Fibroblast of villous mesenchyme (primary cell): ENCODE results near the gene INSRR. TPM values are rescaled to one million over a fixed set of nuclear protein-coding genes. Genes with fewer than 3 reads are reported as not detected.

Source experiments
- DNase-seq: peaks from one replicate; pipeline ENCODE4 v3.0.0-alpha.2; 2010; ENCODE audit warnings: low read depth
- H3K4me3 ChIP-seq: 2 replicates; pipeline ENCODE4 v1.5.1; 2011; ENCODE audit warnings: low read depth, mild to moderate bottlenecking, low read length
- CTCF ChIP-seq: IDR thresholded peaks from 2 replicates; pipeline ENCODE4 v1.5.1; 2012; ENCODE audit warnings: low read depth, mild to moderate bottlenecking, low read length; ENCODE audit not compliant: insufficient read depth
- total RNA-seq: library from RNA; depleted of rRNA; stranded (reverse); fragments of >200 nt; gene quantifications from 2 replicates; pipeline ENCODE4 v1.2.3, GENCODE V29; 2012

INSRR gene
- total RNA-seq, 1 donor: not detected

DNA sequence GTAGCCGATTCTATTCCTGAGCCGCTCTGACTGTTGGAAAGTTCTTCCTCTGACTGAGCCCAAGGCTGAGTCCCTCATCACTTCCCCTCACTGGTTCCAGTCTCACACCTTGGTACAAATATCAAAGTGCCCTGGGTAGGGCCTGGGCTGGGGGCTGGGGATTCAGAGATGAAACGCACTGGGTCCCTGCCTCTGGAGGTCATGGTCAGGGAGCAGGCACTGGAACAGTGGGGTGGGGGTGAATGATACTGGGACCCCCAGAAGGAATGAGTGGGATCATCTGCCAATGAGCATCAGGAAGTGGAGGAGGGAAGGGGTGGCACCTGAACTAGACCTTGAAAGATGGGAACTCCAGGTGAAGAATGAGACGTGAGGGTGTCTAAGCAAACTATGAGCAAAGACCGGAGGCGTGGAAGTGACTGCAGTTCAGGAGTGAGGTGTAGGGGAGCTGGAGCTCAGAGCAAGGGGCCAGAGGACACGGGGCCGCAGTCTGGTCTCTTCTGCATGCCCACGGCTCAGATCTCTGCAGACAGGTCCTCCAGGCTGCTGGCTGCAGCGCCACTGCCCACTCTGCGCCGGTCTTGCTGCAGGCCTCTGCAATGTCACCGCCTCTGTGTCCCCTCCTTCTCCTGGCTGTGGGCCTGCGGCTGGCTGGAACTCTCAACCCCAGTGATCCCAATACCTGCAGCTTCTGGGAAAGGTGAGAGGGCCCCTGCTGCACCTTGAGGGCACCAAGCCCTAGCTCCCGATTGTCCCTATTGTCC lies 44.6 kb upstream of the INSRR start:
- no peak for TF ChIP-seq CTCF
- no peak overlapping the region for H3K4me3 ChIP-seq
- no peak for DNase-seq

DNA sequence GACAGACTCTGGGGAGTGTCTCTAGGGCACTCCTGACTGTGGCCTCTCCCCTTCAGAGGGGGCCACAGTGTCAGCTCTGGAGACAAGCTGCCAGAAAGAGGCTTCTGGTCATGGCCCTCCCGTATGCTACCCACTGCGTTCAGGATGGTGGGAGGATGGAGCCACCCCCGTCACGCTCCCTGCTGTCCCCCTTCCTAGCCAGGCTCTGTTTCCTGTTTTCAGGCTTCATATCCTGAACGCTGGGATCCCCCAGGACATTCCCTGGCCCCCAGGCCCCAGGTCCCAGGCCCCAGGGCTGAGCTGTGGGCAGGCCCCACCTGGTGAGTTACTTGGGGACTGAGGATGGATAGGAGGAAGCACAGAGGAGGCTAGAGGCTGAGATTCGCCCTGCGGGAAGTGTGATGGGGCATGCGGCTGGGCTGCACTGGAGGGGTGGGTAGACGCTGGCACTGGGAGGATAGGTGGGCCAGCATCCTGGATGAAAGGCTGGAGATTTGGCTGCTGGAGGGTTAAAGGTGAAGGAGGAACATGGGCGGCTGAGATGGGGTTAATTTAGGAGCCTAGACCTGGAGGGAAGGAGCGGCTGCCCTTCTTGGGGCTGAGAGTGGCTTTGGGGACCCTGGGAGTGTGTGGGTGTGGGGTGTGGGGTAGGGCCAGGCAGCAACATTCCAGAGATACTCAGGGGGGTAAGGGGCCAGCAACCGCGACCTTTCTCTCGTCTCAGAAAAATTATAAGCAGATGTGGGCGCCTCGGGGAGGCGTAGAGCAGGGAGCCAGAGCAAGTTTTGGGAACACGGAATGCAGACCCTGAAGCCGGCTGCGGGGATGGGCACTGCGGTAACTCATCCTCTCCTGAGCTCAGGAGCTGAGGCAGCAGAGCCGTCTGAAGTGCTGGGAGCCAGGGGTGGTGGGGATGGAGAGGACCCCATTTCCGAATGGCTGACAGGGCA lies 43.3 kb upstream of the INSRR start:
- no peak for DNase-seq
- no peak overlapping the region for H3K4me3 ChIP-seq
- TF ChIP-seq CTCF: no peak

DNA sequence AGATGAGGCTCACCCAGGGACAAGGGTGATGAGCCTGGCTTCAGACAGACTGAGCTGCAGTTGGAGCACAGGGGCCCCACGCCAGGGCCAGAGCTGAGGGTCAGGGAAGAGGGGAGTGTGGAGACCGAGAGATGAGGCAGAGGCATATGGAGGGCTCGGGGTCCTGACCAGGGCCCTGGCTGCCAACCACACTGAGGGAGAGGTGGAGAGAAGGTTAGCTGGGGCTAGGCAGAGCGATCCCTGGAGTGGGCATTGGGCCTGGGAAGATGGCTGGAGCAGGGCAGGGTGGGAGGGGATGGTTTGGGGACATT lies 42.6 kb upstream of the INSRR start:
- DNase-seq: no peak
- no peak overlapping the region for H3K4me3 ChIP-seq
- TF ChIP-seq CTCF: no peak

- H3K4me3 ChIP-seq: no peak overlapping the region
- TF ChIP-seq CTCF: no peak
- no peak for DNase-seq
These were observed 42.1 kb upstream of the INSRR start for GRCh38 chr1:156900896-156901589.

DNA sequence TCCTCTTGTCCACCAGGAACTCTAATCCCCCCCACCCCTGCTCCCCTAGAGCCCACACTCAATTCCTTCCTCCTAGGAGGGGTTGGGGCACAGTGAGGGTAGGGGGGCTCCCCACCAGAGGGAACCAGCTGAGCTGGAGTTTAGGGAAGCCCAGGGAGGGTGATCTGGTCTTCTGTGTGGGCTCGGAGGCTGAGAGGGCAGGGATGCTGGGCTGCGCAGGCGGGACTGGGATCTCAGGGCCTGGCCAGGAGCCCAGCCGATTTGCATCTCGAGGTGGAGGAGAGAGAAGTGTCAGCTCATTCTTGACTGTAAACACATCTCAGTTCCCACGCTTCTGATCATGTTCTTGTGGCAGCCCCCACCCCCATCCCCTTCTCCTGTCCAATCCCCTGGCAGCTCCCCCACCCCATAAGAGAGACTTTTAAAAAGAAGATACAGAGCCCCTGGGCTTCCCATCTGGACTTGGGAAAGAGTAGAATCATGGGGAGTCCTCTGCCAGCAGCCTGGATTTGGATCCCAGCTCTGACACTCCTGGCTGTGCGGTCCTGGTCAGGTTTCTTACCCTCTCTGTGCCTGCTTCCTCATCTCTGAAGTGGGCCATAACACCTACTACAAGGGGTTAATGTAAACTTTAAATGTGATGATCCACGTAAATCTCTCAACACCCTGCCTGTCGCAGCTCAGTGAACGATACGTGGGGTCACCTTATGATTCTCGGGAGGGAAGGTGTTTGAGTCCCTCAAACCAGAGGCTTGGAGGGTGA lies 41.2 kb upstream of the INSRR start:
- TF ChIP-seq CTCF: no peak
- DNase-seq: peak; percentile 82
- no peak overlapping the region for H3K4me3 ChIP-seq

DNA sequence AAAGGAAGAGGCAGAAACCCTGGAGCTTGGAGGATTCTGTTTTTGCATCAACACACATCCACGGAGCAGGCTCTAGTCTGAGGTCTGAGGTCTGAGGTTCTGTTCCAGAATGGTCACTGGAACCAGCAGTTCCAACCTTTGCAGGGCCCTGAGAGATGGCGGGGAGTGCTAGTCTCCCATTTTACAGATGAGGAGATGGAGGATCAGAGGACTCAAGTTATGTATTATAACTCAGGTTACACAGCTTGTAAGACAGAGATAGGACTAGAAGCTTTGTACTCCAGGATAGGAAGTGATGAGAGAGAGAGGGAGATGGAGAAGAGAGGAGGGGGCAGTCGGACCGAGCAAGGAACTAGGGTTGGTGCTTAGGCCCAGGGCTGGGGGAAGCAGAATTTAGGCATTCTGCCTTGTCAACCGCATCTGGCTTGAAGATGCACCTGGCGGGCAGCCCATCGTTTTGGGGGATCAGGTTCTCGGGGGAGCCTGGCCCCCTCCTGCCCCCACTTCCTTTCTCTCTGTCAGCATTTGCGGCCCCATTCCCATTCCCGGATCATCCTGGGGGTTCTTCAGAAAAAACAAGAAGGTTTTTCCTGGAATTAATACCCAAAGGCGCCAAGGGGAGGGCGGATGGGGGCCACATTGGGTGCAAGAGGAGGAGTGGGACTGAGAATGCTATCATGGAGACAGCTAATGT lies 40.2 kb upstream of the INSRR start:
- TF ChIP-seq CTCF: no peak
- no peak for DNase-seq
- H3K4me3 ChIP-seq: no peak overlapping the region
